H1 (cell line): ENCODE measurements around the gene ARID1B. TPM values are rescaled to one million over a fixed set of nuclear protein-coding genes. Genes with fewer than 3 reads are reported as not detected.

Source experiments
- GTF2F1 ChIP-seq: IDR thresholded peaks from 2 replicates; pipeline ENCODE4 v1.6.1; 2012; ENCODE audit warnings: low read depth, low read length, improper control_type of control experiment, borderline replicate concordance
- HDAC2 ChIP-seq, 2 experiments: fragments of 300-600 bp in 1 of 2; sonication (generic) in 1 of 2; IDR thresholded peaks; 2 replicates each; pipeline ENCODE4 v1.6.1; 2011 to 2012; ENCODE audit warnings: low read depth in 2 of 2, low read length in 2 of 2, mild to moderate bottlenecking in 2 of 2, moderate library complexity in 2 of 2, borderline replicate concordance in 1 of 2, inconsistent platforms in 1 of 2
- POLR2A ChIP-seq, 2 experiments: IDR thresholded peaks; 1 replicate in 1 of 2; 2 replicates in 1 of 2; pipeline ENCODE4 v1.6.1; 2011; ENCODE audit warnings: low read depth in 2 of 2, low read length in 2 of 2, mild to moderate bottlenecking in 2 of 2; ENCODE audit errors: control extremely low read depth in 1 of 2
- TAF7 ChIP-seq: optimal IDR thresholded peaks from 2 replicates; pipeline ENCODE3; 2011; ENCODE audit warnings: low read depth, mild to moderate bottlenecking, inconsistent platforms, low read length, moderate library complexity, borderline replicate concordance
- TBP ChIP-seq: IDR thresholded peaks from 2 replicates; pipeline ENCODE4 v1.6.1; 2011; ENCODE audit warnings: low read depth, low read length, improper control_type of control experiment
- polyA plus RNA-seq, 7 experiments: library from polyadenylated mRNA; depleted of rRNA in 3 of 7; stranded (reverse) in 5 of 7; unstranded in 2 of 7; fragments of >200 nt in 5 of 7; fragments of 200-250 nt in 2 of 7; gene quantifications; 1 replicate in 5 of 7; 2 replicates in 1 of 7; 4 replicates in 1 of 7; pipeline versions ENCODE4 v1.2.1 to v1.2.3, GENCODE V29; 2011 to 2013; ENCODE audit warnings: missing spikeins in 2 of 7, mixed read lengths in 2 of 7
- total RNA-seq: library from RNA; stranded (reverse); fragmentation: NEBNext Ultra II Directional; extraction: Animal tissue kit (Norgen Biotek cat#: 25700); gene quantifications from 2 replicates; pipeline ENCODE4 v1.2.1, GENCODE V29; 2021
- TF ChIP-seq, protein P1 (sequence below): fragments of 300-600 bp; sonication (generic); IDR thresholded peaks from 2 replicates; pipeline ENCODE4 v1.7.1; 2012; ENCODE audit warnings: low read length, moderate library complexity, mild to moderate bottlenecking, inconsistent platforms; ENCODE audit not compliant: insufficient replicate concordance

ARID1B gene
- total and polyA plus RNA-seq, 2 of the 8 experiments (the other 6 are each of a cell fraction or from before 2014, with no cell fraction given): 24.3 to 70.3 TPM

DNA sequence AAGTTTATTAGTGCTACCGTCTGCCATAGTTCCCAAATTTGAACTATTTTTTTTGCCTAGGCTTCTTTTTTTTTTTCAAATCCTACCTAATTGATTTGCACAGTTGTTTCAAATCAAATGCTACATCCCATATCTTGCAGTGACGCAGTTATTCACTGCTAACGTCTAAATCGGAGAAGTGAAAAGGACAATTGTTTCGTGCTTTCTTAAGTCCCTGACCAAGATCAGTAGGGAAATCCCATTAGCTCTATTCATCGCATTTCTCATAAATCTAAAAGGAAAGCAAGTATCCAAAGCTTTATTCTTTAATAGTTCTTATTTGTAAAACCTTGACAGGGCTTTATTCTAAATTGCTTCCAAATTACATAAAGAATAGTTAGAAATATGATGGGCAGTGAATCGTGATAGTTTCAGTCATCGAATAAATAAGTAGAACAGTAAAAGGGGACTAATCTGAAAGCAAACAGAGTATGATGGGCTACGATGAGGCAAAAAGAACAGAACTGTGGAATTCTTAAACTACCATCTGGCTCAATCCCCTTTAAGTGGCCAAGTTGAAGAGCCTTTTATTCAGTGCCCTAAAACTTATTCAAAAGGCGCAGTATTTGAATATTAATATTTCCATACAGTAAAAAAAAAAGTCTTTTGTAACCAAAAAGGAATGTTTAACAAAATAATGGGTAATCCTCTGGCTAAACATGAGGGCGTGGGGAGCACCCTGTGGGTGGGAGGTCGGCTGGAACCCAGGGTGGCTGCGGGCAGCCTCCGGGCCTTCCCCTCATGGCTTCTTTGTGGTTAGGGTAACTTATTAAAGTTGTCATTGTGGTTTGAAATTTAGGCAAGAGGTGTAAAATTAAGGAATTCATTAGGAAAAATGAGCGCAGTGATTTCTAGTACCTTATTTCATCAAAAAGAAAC is 3.0 kb upstream of the ARID1B start (continued):
- TF ChIP-seq, protein P1, sequence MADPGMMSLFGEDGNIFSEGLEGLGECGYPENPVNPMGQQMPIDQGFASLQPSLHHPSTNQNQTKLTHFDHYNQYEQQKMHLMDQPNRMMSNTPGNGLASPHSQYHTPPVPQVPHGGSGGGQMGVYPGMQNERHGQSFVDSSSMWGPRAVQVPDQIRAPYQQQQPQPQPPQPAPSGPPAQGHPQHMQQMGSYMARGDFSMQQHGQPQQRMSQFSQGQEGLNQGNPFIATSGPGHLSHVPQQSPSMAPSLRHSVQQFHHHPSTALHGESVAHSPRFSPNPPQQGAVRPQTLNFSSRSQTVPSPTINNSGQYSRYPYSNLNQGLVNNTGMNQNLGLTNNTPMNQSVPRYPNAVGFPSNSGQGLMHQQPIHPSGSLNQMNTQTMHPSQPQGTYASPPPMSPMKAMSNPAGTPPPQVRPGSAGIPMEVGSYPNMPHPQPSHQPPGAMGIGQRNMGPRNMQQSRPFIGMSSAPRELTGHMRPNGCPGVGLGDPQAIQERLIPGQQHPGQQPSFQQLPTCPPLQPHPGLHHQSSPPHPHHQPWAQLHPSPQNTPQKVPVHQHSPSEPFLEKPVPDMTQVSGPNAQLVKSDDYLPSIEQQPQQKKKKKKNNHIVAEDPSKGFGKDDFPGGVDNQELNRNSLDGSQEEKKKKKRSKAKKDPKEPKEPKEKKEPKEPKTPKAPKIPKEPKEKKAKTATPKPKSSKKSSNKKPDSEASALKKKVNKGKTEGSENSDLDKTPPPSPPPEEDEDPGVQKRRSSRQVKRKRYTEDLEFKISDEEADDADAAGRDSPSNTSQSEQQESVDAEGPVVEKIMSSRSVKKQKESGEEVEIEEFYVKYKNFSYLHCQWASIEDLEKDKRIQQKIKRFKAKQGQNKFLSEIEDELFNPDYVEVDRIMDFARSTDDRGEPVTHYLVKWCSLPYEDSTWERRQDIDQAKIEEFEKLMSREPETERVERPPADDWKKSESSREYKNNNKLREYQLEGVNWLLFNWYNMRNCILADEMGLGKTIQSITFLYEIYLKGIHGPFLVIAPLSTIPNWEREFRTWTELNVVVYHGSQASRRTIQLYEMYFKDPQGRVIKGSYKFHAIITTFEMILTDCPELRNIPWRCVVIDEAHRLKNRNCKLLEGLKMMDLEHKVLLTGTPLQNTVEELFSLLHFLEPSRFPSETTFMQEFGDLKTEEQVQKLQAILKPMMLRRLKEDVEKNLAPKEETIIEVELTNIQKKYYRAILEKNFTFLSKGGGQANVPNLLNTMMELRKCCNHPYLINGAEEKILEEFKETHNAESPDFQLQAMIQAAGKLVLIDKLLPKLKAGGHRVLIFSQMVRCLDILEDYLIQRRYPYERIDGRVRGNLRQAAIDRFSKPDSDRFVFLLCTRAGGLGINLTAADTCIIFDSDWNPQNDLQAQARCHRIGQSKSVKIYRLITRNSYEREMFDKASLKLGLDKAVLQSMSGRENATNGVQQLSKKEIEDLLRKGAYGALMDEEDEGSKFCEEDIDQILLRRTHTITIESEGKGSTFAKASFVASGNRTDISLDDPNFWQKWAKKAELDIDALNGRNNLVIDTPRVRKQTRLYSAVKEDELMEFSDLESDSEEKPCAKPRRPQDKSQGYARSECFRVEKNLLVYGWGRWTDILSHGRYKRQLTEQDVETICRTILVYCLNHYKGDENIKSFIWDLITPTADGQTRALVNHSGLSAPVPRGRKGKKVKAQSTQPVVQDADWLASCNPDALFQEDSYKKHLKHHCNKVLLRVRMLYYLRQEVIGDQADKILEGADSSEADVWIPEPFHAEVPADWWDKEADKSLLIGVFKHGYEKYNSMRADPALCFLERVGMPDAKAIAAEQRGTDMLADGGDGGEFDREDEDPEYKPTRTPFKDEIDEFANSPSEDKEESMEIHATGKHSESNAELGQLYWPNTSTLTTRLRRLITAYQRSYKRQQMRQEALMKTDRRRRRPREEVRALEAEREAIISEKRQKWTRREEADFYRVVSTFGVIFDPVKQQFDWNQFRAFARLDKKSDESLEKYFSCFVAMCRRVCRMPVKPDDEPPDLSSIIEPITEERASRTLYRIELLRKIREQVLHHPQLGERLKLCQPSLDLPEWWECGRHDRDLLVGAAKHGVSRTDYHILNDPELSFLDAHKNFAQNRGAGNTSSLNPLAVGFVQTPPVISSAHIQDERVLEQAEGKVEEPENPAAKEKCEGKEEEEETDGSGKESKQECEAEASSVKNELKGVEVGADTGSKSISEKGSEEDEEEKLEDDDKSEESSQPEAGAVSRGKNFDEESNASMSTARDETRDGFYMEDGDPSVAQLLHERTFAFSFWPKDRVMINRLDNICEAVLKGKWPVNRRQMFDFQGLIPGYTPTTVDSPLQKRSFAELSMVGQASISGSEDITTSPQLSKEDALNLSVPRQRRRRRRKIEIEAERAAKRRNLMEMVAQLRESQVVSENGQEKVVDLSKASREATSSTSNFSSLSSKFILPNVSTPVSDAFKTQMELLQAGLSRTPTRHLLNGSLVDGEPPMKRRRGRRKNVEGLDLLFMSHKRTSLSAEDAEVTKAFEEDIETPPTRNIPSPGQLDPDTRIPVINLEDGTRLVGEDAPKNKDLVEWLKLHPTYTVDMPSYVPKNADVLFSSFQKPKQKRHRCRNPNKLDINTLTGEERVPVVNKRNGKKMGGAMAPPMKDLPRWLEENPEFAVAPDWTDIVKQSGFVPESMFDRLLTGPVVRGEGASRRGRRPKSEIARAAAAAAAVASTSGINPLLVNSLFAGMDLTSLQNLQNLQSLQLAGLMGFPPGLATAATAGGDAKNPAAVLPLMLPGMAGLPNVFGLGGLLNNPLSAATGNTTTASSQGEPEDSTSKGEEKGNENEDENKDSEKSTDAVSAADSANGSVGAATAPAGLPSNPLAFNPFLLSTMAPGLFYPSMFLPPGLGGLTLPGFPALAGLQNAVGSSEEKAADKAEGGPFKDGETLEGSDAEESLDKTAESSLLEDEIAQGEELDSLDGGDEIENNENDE: no peak
- TF ChIP-seq HDAC2 (IDR thresholded peaks at IDR 0.05; ENCODE audit: borderline replicate concordance in 1 of 2, low read depth in 2 of 2, low read length in 2 of 2) (no peak), POLR2A (IDR thresholded peaks at IDR 0.05; ENCODE audit: control extremely low read depth in 1 of 2, low read depth in 2 of 2, low read length in 2 of 2) (peak; percentile 24 to 78), GTF2F1 (0 out of 2 replicates have a peak, but pooled peaks have one; percentile 39), TAF7 (peak; percentile 85), TBP (peak; percentile 77; the same call in 1 of the 2 replicates)
